RWPE1 (cell line): ENCODE measurements around the gene DNM3.
A peak's percentile ranks its signal among the peaks of the same experiment; 100 is the strongest.

Experiments used
- CTCF ChIA-PET: fragments of 350-600 bp; sonication (Branson Sonifier 250); formaldehyde crosslinking; extraction: SDS; loops from one replicate; lab custom pipeline; 2021; lab: Yijun Ruan, JAX
- POLR2A ChIA-PET: fragments of 400-600 bp; formaldehyde crosslinking; extraction: SDS; loops from one replicate; lab custom pipeline; 2020; ENCODE audit warnings: antibody characterized with exemption; ENCODE audit not compliant: low non-redundant PET; lab: Yijun Ruan, JAX
- DNase-seq: peaks from one replicate; pipeline ENCODE4 v3.0.0; 2012; ENCODE audit warnings: low spot score
- H3K27ac ChIP-seq: fragments of 450-650 bp; 2 replicates; pipeline ENCODE4 v1.5.1; 2017
- TF ChIP-seq, protein P1 (sequence below): fragments of 450-650 bp; conservative IDR thresholded peaks from 2 replicates; pipeline ENCODE4 v1.5.1; 2017; ENCODE audit warnings: low read depth, mild to moderate bottlenecking

DNM3 gene

DNA sequence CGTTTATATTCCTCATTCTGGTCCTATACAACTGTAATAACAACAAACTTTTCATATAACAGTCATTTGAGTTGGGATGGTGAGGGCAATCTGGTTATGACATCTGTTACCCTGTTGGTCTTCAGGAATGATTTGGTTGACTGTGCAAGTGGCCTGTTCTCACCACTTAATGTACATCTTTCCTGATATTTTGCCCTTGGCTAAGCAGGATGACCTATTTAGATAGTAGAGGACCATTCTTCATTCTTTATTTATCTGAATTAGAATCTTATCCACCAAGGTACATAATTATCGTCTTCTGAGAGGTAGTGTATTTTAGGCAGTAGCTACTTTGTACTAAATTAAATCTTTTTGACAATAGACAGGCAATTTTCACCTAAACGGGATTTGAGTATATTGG, 154.3 kb downstream of the DNM3 start:
- ChIA-PET POLR2A (no interaction called here), CTCF (interaction anchor here (0.6 kb wide), 1 partner anchor 425 kb away, joined by 4 read pairs; the partner anchor contains the start of gene C1orf105)
- TF ChIP-seq, protein P1, sequence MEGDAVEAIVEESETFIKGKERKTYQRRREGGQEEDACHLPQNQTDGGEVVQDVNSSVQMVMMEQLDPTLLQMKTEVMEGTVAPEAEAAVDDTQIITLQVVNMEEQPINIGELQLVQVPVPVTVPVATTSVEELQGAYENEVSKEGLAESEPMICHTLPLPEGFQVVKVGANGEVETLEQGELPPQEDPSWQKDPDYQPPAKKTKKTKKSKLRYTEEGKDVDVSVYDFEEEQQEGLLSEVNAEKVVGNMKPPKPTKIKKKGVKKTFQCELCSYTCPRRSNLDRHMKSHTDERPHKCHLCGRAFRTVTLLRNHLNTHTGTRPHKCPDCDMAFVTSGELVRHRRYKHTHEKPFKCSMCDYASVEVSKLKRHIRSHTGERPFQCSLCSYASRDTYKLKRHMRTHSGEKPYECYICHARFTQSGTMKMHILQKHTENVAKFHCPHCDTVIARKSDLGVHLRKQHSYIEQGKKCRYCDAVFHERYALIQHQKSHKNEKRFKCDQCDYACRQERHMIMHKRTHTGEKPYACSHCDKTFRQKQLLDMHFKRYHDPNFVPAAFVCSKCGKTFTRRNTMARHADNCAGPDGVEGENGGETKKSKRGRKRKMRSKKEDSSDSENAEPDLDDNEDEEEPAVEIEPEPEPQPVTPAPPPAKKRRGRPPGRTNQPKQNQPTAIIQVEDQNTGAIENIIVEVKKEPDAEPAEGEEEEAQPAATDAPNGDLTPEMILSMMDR, result no peak
- H3K27ac ChIP-seq, result no peak overlapping the region
- no peak for DNase-seq

DNA sequence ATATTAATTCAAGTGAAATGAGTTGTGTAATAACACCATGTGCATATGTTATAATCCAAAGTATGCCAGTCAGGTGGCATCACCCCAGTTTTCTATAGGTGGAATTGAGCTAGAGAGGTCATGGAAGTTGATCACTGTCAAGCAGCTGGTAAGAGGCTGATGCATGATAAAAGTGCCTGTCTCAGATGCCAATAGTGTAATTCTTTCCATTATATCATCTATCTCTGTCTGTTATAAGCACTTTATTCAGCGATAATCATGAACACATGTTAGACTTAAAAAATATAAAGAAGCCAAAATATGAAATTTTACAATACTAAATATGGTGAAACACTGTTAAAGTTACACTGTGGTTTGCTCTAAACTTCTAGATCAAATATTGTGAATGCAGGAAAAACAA, 156.6 kb downstream of the DNM3 start:
- ChIA-PET POLR2A (no interaction called here), CTCF (no interaction called here)
- TF ChIP-seq, protein P1, result no peak
- no peak for DNase-seq
- no peak overlapping the region for H3K27ac ChIP-seq

DNA sequence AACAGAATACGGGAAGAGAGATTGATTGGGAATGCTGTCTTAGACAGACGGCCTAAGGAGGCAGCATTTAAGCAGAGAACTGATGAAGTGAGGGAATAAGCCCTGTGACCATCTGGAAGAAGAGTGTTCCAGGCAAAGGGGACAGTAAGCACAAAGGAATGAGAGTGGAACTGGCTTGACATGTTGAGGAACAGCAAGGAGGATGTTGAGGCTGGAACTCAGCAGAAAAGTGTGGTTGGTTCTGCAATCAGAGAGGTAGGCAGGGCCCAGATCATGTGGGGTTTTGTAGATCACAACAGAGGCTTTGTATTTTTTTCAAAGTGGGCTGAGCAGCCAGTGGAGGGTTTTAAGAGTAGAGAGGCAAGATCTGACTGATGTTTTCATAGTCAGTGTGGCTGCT, 157.4 kb downstream of the DNM3 start:
- H3K27ac ChIP-seq, result no peak overlapping the region
- POLR2A ChIA-PET, result no interaction called here
- CTCF ChIA-PET, result no interaction called here
- DNase-seq, result no peak
- TF ChIP-seq, protein P1, result no peak

DNA sequence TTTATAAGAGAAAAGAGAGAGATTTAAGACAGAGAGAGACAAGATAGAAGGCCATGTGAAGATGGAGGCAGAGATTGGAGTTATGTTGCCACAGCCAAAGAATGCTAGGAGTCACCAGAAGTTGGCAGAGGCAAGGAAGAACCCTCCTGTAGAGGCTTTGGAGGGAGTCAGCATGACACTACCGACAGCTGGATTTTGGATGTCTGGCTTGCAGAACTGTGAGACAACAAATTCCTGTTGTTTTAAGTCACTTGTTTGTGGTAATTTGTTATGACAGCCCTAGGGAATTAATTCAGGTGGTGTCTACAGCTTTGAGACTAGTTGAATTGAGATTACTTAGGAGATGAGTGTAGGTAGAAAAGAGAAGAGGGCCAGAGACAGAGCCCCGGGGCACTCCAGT, 158.5 kb downstream of the DNM3 start:
- ChIA-PET CTCF (no interaction called here), POLR2A (no interaction called here)
- no peak for DNase-seq
- H3K27ac ChIP-seq, result no peak overlapping the region
- TF ChIP-seq, protein P1, result no peak

DNA sequence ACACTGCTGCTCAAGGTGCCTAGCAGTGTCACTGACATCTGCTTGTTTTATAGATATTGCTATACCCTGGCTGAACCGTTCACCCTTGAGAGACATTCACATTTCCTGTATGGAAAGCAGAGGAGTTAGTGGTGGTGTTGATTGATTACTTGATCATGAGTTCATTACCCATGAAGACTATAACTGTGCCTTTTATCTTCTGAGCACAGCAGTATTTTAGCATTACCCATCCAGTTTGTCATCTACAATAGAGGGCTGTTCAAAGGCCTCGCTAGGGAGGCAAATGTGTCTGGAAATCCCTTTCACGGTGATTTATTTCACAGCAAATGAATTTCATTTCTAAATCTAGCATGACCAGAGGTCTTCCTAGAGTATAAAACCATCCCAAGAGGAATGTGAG, 160.0 kb downstream of the DNM3 start:
- H3K27ac ChIP-seq, result no peak overlapping the region
- ChIA-PET POLR2A (no interaction called here), CTCF (interaction anchor here (1.3 kb wide), 1 partner anchor 398 kb away, joined by 7 read pairs; no protein-coding TSS in a partner anchor)
- TF ChIP-seq, protein P1, result no peak
- no peak for DNase-seq

DNA sequence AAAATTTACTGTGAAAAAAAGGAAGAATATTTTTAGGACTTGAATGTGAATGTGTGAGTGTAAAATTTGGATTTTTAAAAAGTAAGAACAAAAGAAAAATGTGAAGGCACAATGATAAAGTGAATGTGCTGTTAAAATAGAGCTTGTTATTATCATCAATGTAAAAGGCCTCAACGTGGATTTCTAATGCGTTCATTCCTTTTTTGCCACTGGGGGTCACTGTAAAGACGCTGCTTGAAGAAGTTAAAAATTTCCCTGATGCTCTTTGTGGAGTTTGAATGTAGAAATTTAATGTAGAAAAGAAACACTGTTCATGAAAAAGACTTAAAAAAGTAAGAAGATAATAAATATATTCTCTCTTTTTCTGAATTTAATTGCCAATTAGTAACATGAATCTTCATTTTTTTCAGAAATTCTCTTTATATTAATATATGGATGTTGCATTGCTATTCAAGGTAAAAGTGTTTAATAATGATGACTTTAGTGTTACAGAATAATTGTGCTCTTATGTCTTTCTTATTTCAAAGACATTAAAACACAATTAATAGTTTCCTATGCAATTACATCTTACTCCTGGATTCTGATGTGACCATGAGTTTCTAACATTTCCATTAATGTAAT, 161.5 kb downstream of the DNM3 start:
- CTCF ChIA-PET, result interaction anchor here (0.7 to 1.5 kb wide), 18 partner anchors 8 to 1408 kb away, joined by 3 to 7 read pairs (median 4); no protein-coding TSS in a partner anchor
- TF ChIP-seq, protein P1, result peak; percentile 78
- DNase-seq, result peak; percentile 42
- POLR2A ChIA-PET, result no interaction called here
- H3K27ac ChIP-seq, result no peak overlapping the region
